Right kidney (tissue), 1 donor: ENCODE results near the gene VPREB3.
"Not testable (repeated sequence)": the region's sequence is repeated elsewhere in the genome, so short reads cannot be mapped to it uniquely, and the experiment has no call there.

Experiments
- DNase-seq: peaks from one replicate; pipeline ENCODE4 v3.0.0-alpha.2; 2016

The VPREB3 gene

GRCh38 chr22:23742505-23743264 is 11.5 kb downstream of the VPREB3 start:
- DNase-seq = no peak

- DNase-seq = no peak
These were observed 16.5 kb downstream of the VPREB3 start for GRCh38 chr22:23737696-23738095.

- DNase-seq = not testable (repeated sequence)
These were observed 26.1 kb downstream of the VPREB3 start for GRCh38 chr22:23728108-23728507.

- no peak for DNase-seq
These were observed 31.5 kb downstream of the VPREB3 start for GRCh38 chr22:23722724-23723123.

- no peak for DNase-seq
These were observed 32.1 kb downstream of the VPREB3 start for GRCh38 chr22:23722160-23722559.

- no peak for DNase-seq
These were observed 33.4 kb downstream of the VPREB3 start for GRCh38 chr22:23720855-23721254.

- DNase-seq = no peak
These were observed 35.7 kb downstream of the VPREB3 start for GRCh38 chr22:23718371-23719165.

GRCh38 chr22:23716811-23717801 is 37.1 kb downstream of the VPREB3 start:
- peak; percentile 93 for DNase-seq

- no peak for DNase-seq
These were observed 38.3 kb downstream of the VPREB3 start for GRCh38 chr22:23715806-23716375.

GRCh38 chr22:23714596-23715578 is 39.3 kb downstream of the VPREB3 start:
- DNase-seq = no peak

- no peak for DNase-seq
These were observed 40.3 kb downstream of the VPREB3 start for GRCh38 chr22:23713696-23714595.

GRCh38 chr22:23712256-23712655 is 42.0 kb downstream of the VPREB3 start:
- no peak for DNase-seq

GRCh38 chr22:23709107-23709506 is 45.1 kb downstream of the VPREB3 start:
- no peak for DNase-seq

- no peak for DNase-seq
These were observed 46.0 kb downstream of the VPREB3 start for GRCh38 chr22:23708270-23708669.

- DNase-seq = no peak
These were observed 48.9 kb downstream of the VPREB3 start for GRCh38 chr22:23705358-23705757.

- no peak for DNase-seq
These were observed 49.4 kb downstream of the VPREB3 start for GRCh38 chr22:23704829-23705228.

GRCh38 chr22:23704062-23704461 is 50.2 kb downstream of the VPREB3 start:
- DNase-seq = no peak
